ENCODE data around the gene UCK2.

UCK2 gene

DNA sequence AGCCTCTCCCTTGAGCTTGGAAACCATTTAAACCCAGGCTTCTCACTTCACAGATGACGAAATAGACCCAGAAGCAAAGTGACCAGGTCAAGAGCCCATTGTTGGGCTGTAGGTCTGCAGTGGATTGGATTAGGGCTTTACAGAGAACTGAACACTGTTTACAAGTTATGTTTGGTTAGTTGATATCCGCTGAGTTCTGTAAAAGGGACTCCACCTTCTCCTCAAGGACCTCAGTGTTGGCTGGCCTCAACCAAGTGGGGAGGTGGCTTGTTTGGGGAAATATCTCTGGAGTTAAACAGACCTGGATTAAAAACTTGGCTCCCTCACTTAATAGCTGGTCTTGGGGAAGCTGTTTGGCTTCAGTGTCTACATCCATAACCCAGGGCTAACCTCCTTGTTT, 88.1 kb downstream of the UCK2 start:
- H3K27me3 ChIP-seq, result no peaks in the 10 kb centered on the region
- H3K4me3 ChIP-seq, result no peak overlapping the region
- H3K4me2 ChIP-seq, result no peak overlapping the region
- no peaks in the 10 kb centered on the region for H3K9me3 ChIP-seq (replicated peaks in 1 of 11)
- no peak overlapping the region for H3K27ac ChIP-seq
- H3K9ac ChIP-seq, result peak overlapping the region in 1 of 11 experiments; percentile 16; a peak in 1 of 22 replicates
- H4K20me1 ChIP-seq, result peaks cover 0 to 30% (median 16%) of the 10 kb centered on the region in 11 experiments; a peak in 10 of 22 replicates
- peaks cover under 1 to 26% (median 10%) of the 10 kb centered on the region in 11 experiments; a peak in 20 of 22 replicates for H3K36me3 ChIP-seq
- no peaks in the 10 kb centered on the region for H3K4me1 ChIP-seq
- TF ChIP-seq Cebpa-rat (IDR thresholded peaks at IDR 0.05), result no peak

DNA sequence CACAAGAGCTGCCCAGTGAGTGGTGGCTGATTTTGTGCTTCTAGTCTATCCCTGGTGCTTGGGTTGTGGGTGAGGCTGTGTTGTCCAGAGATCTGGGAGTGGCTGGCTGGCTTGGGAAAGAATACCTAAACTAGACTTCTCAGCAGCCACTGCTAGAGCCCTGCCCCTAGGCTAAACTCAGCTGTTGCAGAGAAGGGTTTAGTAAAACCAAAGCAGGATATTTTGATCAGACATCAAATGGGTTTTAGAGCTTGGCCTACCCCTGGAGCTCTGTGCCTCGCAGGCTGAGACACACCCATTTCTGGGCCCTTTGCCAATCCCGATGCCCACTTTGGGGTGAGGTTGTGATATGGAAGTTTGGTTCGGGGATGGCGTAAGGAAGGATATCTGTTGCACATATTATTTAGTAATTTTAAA, 88.5 kb downstream of the UCK2 start:
- no peak for TF ChIP-seq Cebpa-rat (IDR thresholded peaks at IDR 0.05)
- Histone ChIP-seq H3K9ac (peak overlapping the region in 1 of 11 experiments; percentile 16; a peak in 1 of 22 replicates), H3K27me3 (no peaks in the 10 kb centered on the region), H3K36me3 (peaks cover 0 to 22% (median 5%) of the 10 kb centered on the region in 11 experiments; a peak in 15 of 22 replicates), H3K4me3 (no peak overlapping the region), H3K4me1 (no peaks in the 10 kb centered on the region), H4K20me1 (peaks cover 0 to 25% (median 11%) of the 10 kb centered on the region in 11 experiments; a peak in 9 of 22 replicates), H3K4me2 (no peak overlapping the region), H3K27ac (no peak overlapping the region), H3K9me3 (replicated peaks in 1 of 11) (no peaks in the 10 kb centered on the region)

DNA sequence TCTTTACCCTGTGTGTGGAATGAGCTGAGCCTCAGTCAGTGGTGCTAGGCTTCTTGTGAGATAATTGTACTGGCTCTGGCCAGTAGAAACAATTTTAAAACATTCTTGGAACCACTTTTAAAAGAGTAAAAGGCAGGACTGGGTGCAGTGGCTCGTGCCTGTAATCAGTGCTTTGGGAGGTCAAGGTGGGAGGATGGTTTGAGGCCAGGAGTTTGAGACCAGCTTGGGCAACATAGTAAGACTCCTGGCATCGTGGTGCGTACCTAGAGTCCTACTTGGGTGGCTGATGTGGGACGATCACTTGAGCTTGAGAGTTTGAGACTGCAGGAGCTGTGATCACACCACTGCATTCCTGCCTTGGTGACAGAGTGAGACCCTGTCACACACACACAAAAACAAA, 89.8 kb downstream of the UCK2 start:
- Histone ChIP-seq H3K9ac (no peak overlapping the region), H3K9me3 (replicated peaks in 1 of 11) (no peaks in the 10 kb centered on the region), H3K4me1 (no peaks in the 10 kb centered on the region), H3K27me3 (no peaks in the 10 kb centered on the region), H3K27ac (no peak overlapping the region), H4K20me1 (peaks cover 0 to 13% (median 4%) of the 10 kb centered on the region in 11 experiments; a peak in 6 of 22 replicates), H3K36me3 (peaks cover 0 to 10% (median 0%) of the 10 kb centered on the region in 11 experiments; a peak in 2 of 22 replicates), H3K4me3 (no peak overlapping the region), H3K4me2 (no peak overlapping the region)
- TF ChIP-seq Cebpa-rat (IDR thresholded peaks at IDR 0.05), result no peak

DNA sequence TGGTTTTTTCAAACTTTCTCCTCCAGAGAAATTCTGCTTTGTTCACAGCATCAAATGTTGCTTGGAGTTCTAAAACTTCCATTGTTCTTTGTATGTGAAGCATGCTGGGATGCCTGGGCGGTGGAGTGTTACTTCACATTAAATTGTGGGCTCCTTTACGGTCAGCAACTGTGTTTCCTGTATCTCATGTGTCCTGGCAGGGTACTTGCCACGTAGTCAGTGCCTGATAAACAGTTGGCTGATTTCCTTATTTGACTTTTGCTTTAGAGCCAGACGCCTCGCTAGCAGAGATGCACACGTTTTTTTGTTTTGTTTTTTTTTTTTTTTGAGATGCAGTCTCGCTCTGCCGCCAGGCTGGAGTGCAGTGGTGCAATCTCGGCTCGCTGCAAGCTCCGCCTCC, 96.7 kb downstream of the UCK2 start:
- Histone ChIP-seq H3K27ac (no peak overlapping the region), H3K36me3 (no peaks in the 10 kb centered on the region), H4K20me1 (no peaks in the 10 kb centered on the region), H3K9me3 (replicated peaks in 1 of 11) (no peaks in the 10 kb centered on the region), H3K4me3 (no peak overlapping the region), H3K4me2 (peak overlapping the region in 5 of 11 experiments; percentile 2 to 26 (median 7); a peak in 3 of 22 replicates), H3K9ac (no peak overlapping the region), H3K4me1 (peaks cover 0 to 5% (median 0%) of the 10 kb centered on the region in 10 experiments; a peak in 3 of 20 replicates), H3K27me3 (no peaks in the 10 kb centered on the region)
- no peak for TF ChIP-seq Cebpa-rat (IDR thresholded peaks at IDR 0.05)

DNA sequence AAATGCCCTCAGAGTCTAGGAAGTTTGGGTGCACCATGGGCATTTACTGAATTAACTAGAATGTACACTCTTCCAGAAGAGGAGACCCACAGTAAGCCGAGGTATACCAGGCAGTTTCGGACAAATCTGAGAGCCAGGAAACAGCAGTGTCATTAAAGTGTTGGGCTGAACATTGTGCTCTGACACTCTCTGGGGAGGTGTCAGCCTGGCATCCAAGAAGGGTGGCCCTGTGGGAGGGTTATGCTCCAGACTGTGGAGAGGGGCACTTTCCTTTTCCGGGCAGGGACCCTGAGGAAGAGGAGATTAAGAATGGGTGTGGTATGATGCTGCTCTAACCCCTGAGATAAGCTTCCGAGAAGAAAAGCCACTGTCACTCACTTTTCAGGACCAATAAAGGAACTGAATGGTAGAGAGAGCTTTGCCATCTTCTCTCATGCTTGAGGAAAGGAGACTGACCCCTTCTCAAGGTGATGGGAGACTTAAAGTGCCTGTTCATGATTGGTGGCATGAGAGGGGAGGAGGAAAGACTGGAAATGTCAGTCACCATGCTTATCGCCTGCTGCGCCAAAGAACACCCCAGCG, 98.2 kb downstream of the UCK2 start:
- Histone ChIP-seq H3K9ac (no peak overlapping the region), H3K27ac (no peak overlapping the region)

DNA sequence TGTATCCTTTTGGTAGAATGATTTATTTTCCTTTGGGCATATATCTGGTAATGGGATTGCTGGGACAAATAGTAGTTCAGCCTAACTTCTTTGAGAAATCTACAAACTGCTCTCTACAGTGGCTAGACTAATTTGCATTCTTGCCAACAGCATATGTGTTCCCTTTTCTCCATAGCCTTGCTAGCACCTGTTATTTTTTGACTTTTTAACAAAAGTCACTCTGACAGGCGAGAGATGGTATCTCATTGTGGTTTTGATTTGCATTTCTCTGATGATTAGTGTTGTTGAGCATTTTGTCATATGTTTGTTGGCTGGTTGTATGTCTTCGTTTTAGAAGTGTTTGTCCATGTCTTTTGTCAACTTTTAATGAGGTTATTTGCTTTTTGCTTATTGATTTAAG, 99.8 kb downstream of the UCK2 start:
- Histone ChIP-seq H4K20me1 (no peaks in the 10 kb centered on the region), H3K9me3 (replicated peaks in 1 of 11) (no peaks in the 10 kb centered on the region), H3K4me1 (peaks cover 0 to 5% (median 0%) of the 10 kb centered on the region in 10 experiments; a peak in 3 of 20 replicates), H3K4me3 (no peak overlapping the region), H3K27ac (no peak overlapping the region), H3K27me3 (no peaks in the 10 kb centered on the region), H3K9ac (no peak overlapping the region), H3K36me3 (no peaks in the 10 kb centered on the region), H3K4me2 (no peak overlapping the region)
- no peak for TF ChIP-seq Cebpa-rat (IDR thresholded peaks at IDR 0.05)

More for the DNA sequence above, 98.2 kb downstream of the UCK2 start:
- Histone ChIP-seq H3K4me2 (no peak overlapping the region), H3K4me3 (no peak overlapping the region), H3K27me3 (no peaks in the 10 kb centered on the region), H4K20me1 (no peaks in the 10 kb centered on the region), H3K36me3 (no peaks in the 10 kb centered on the region), H3K4me1 (peaks cover 0 to 5% (median 0%) of the 10 kb centered on the region in 10 experiments; a peak in 3 of 20 replicates), H3K9me3 (replicated peaks in 1 of 11) (no peaks in the 10 kb centered on the region)
- no peak for TF ChIP-seq Cebpa-rat (IDR thresholded peaks at IDR 0.05)

DNA sequence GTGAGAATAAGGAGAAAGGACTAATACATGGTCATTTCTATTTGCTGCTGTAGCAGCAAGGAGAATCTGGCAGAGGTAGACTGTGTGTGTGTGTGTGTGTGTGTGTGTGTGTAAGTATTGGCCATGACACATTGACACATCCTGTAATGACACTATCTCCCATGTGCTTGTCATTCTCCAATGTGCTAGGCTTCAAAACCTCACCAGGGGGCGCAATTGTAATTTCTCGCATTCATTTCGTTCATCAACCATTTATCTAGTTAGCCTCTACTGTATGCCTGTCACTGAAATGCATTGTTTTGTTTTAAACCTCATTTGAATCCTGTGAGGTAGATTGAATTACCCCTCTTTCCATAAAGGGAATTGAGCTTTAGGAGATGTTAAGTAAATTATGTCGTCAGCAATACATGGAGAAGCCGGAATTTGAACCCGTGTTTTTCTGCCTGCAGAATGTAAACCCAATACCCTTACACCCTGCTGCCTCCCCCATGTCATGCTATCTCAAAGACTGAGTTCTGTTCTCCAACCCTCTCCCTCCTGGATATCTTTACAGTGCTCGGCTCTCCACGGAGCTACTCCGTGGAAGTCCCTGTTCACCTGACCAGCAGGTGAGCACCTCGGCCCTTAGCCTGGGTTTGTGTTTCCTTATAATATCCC, 100.8 kb downstream of the UCK2 start:
- H3K4me1 ChIP-seq, result peaks cover 0 to 6% (median 0%) of the 10 kb centered on the region in 10 experiments; a peak in 5 of 20 replicates
- H3K27ac ChIP-seq, result no peak overlapping the region
- H3K4me3 ChIP-seq, result no peak overlapping the region
- no peaks in the 10 kb centered on the region for H3K9me3 ChIP-seq (replicated peaks in 1 of 11)
- no peak overlapping the region for H3K9ac ChIP-seq
- no peak overlapping the region for H3K4me2 ChIP-seq
- no peaks in the 10 kb centered on the region for H3K27me3 ChIP-seq
- no peaks in the 10 kb centered on the region for H3K36me3 ChIP-seq
- H4K20me1 ChIP-seq, result no peaks in the 10 kb centered on the region
- TF ChIP-seq Cebpa-rat (IDR thresholded peaks at IDR 0.05), result no peak

DNA sequence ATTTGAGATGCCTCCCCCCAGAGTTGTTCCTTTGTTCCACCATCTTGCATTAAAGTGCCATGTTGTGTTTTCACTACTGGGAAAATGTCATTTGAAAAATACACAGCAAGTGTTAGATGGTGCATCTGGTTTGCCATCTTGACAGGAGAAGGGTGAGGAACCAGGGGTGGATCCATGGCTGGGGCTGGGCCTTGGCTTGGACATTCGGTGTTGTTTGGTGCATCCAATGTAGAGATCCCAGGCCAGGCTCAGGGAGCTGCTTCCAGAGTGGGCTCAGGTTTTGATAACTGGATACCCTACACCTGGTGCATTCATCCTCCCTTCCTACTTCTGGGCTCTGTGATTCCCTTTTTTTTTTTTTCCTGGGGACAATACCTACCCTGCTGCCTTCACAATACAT, 103.5 kb downstream of the UCK2 start:
- Histone ChIP-seq H3K36me3 (no peaks in the 10 kb centered on the region), H3K27me3 (no peaks in the 10 kb centered on the region), H3K9me3 (replicated peaks in 1 of 11) (no peaks in the 10 kb centered on the region), H3K27ac (no peak overlapping the region), H4K20me1 (no peaks in the 10 kb centered on the region; a peak in 1 of 22 replicates), H3K4me2 (no peak overlapping the region), H3K4me3 (no peak overlapping the region), H3K9ac (no peak overlapping the region), H3K4me1 (peaks cover 0 to 11% (median 7%) of the 10 kb centered on the region in 10 experiments; a peak in 9 of 20 replicates)
- TF ChIP-seq Cebpa-rat (IDR thresholded peaks at IDR 0.05), result no peak

DNA sequence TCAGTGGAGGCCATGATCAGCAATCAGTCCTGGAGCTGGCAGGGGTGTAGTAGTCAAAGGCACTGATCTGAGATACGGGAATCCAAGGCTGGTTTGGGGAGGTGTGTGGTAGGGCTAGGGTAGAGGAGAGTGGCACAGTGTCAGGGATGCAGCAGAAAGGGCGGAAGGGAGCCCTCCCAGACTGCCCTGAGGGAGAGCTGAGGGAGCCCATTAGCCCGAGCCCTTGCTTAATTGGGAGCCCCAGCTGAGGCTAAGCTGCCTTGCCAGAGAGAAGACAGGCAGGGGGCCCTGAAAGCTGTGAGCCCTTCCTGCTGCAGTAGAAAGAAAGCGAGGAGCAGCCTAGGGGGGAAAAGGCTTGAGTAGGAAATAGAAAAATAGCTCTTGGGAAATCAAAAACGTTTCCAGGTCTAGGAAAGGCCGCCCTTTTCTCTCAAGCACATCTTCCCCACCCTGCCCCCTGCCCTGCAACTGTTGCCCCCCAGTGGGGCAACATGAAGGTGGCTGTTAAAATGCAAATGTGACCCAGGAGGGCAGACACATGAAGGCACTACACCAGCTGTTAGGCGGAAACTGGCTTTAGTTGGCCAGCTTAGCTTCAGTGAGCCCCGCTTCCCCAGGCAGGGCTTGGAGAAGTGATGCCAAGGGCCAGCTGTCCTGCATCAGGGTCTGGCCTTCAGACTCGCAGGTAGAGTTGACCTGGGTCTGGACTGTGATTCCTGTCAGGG, 106.2 kb downstream of the UCK2 start:
- no peak for TF ChIP-seq Cebpa-rat (IDR thresholded peaks at IDR 0.05)
- H3K4me2 ChIP-seq, result peak overlapping the region in 6 of 11 experiments; percentile 10 to 31 (median 19); a peak in 9 of 22 replicates
- H3K9ac ChIP-seq, result no peak overlapping the region

More for the DNA sequence above, 106.2 kb downstream of the UCK2 start:
- Histone ChIP-seq H3K4me3 (no peak overlapping the region), H3K27ac (no peak overlapping the region), H3K4me1 (peaks cover 0 to 11% (median 7%) of the 10 kb centered on the region in 10 experiments; a peak in 9 of 20 replicates), H4K20me1 (no peaks in the 10 kb centered on the region; a peak in 1 of 22 replicates), H3K36me3 (no peaks in the 10 kb centered on the region), H3K9me3 (replicated peaks in 1 of 11) (no peaks in the 10 kb centered on the region), H3K27me3 (no peaks in the 10 kb centered on the region)

All from BLaER1 treated with 17β-estradiol and CSF1 and Interleukin-3, amounts not matched to agents 10 nM and 100 nM (cell line).